SK-N-SH (cell line): Measurements from ENCODE around the gene POC1B. TPM values are rescaled to one million over a fixed set of nuclear protein-coding genes. Genes with fewer than 3 reads are reported as not detected.

Experiments used
- CTCF ChIA-PET: fragments of 300-600, 350-600 bp; formaldehyde crosslinking; extraction: SDS; loops from one replicate; lab custom pipeline; 2021; lab: Yijun Ruan, JAX
- POLR2A ChIA-PET: fragments of 350-600 bp; sonication (Branson Sonifier 250); formaldehyde crosslinking; extraction: SDS; loops from one replicate; lab custom pipeline; 2020; ENCODE audit warnings: antibody characterized with exemption, inconsistent platforms; lab: Yijun Ruan, JAX
- DNase-seq: peaks from one replicate; pipeline ENCODE4 v3.0.0; 2012
- H2AFZ ChIP-seq: fragments of 200-600 bp; sonication (generic); 2 replicates; pipeline ENCODE4 v1.8.1; 2016; ENCODE audit warnings: antibody characterized with exemption, mild to moderate bottlenecking, low read depth
- H3F3A ChIP-seq: fragments of 200-600 bp; sonication (generic); replicated peaks from 2 replicates; pipeline ENCODE3; 2016; ENCODE audit warnings: antibody characterized with exemption, mild to moderate bottlenecking; ENCODE audit not compliant: insufficient read depth
- H3K27ac ChIP-seq, 2 experiments: fragments of 200-500 bp in 1 of 2; fragments of 200-600 bp in 1 of 2; sonication (Bioruptor generic) in 1 of 2; sonication (generic), shearing (Covaris generic) in 1 of 2; 2 replicates each; pipeline versions ENCODE4 v1.5.1 to v1.6.1; 2014 to 2016; ENCODE audit warnings: low read depth in 2 of 2, inconsistent platforms in 1 of 2, low read length in 1 of 2, mild to moderate bottlenecking in 1 of 2, mixed read lengths in 1 of 2
- H3K27me3 ChIP-seq: fragments of 200-600 bp; sonication (generic), shearing (Covaris generic); 2 replicates; pipeline ENCODE4 v1.6.1; 2016; ENCODE audit warnings: mixed run types; ENCODE audit not compliant: insufficient read depth
- H3K36me3 ChIP-seq, 2 experiments: fragments of 200-500 bp in 1 of 2; fragments of 200-600 bp in 1 of 2; sonication (Bioruptor generic) in 1 of 2; sonication (generic) in 1 of 2; replicated peaks in 1 of 2; 2 replicates each; pipeline versions ENCODE3 to v1.5.1; 2014 to 2016; ENCODE audit warnings: low read length in 1 of 2, mild to moderate bottlenecking in 1 of 2; ENCODE audit not compliant: insufficient read depth in 2 of 2, control insufficient read depth in 1 of 2
- H3K4me1 ChIP-seq, 2 experiments: fragments of 200-500 bp in 1 of 2; fragments of 200-600 bp in 1 of 2; sonication (Bioruptor generic) in 1 of 2; sonication (generic), shearing (Covaris generic) in 1 of 2; 2 replicates each; pipeline versions ENCODE4 v1.5.1 to v1.6.1; 2014 to 2016; ENCODE audit warnings: low read depth in 1 of 2, low read length in 1 of 2, mixed run types in 1 of 2; ENCODE audit not compliant: insufficient read depth in 2 of 2, control insufficient read depth in 1 of 2
- H3K4me2 ChIP-seq: fragments of 200-600 bp; sonication (generic), shearing (Covaris generic); 2 replicates; pipeline ENCODE4 v1.6.1; 2017; ENCODE audit warnings: mixed run types
- H3K4me3 ChIP-seq, 2 experiments: fragments of 200-500 bp in 1 of 2; fragments of 200-600 bp in 1 of 2; sonication (Bioruptor generic) in 1 of 2; sonication (generic), shearing (Covaris generic) in 1 of 2; 2 replicates each; pipeline versions ENCODE4 v1.5.1 to v1.8.1; 2014 to 2016; ENCODE audit warnings: low read depth in 2 of 2, inconsistent platforms in 1 of 2, low read length in 1 of 2, mild to moderate bottlenecking in 1 of 2, mixed read lengths in 1 of 2, moderate library complexity in 1 of 2
- H3K79me2 ChIP-seq: fragments of 200-600 bp; sonication (generic); 2 replicates; pipeline ENCODE4 v1.8.1; 2017; ENCODE audit warnings: mild to moderate bottlenecking; ENCODE audit not compliant: insufficient read depth
- H3K9ac ChIP-seq: fragments of 200-600 bp; sonication (generic); 2 replicates; pipeline ENCODE4 v1.6.1; 2017; ENCODE audit warnings: mixed run types
- H3K9me2 ChIP-seq: fragments of 200-600 bp; sonication (generic); 2 replicates; pipeline ENCODE4 v1.6.1; 2017; ENCODE audit warnings: mixed run types
- H3K9me3 ChIP-seq: fragments of 200-600 bp; sonication (generic); 2 replicates; pipeline ENCODE4 v1.6.1; 2017; ENCODE audit warnings: mixed run types, mild to moderate bottlenecking, moderate library complexity
- H4K20me1 ChIP-seq: fragments of 200-600 bp; sonication (generic); 2 replicates; pipeline ENCODE4 v1.6.1; 2017; ENCODE audit warnings: mild to moderate bottlenecking, mixed run types; ENCODE audit not compliant: insufficient read depth
- EZH2phosphoT487 ChIP-seq: fragments of 200-600 bp; sonication (generic); IDR thresholded peaks from 2 replicates; pipeline ENCODE4 v1.6.1; 2017; ENCODE audit warnings: low read depth, mixed run types, mild to moderate bottlenecking, antibody characterized with exemption, moderate library complexity, borderline replicate concordance
- FOSL2 ChIP-seq: IDR thresholded peaks from 2 replicates; pipeline ENCODE4 v1.4.0; 2012; ENCODE audit warnings: low read depth, mild to moderate bottlenecking, moderate library complexity, borderline replicate concordance
- FOXJ3 ChIP-seq: sonication (generic); formaldehyde crosslinking; IDR thresholded peaks from 2 replicates; pipeline ENCODE4 v1.5.1; 2020; ENCODE audit warnings: mild to moderate bottlenecking, missing genetic modification reagents
- FOXM1 ChIP-seq: IDR thresholded peaks from 2 replicates; pipeline ENCODE4 v1.4.0; 2012; ENCODE audit warnings: low read depth, mild to moderate bottlenecking
- GABPA ChIP-seq: IDR thresholded peaks from 2 replicates; pipeline ENCODE4 v1.4.0; 2012; ENCODE audit warnings: low read depth, mild to moderate bottlenecking
- GATA2 ChIP-seq: sonication (generic); formaldehyde crosslinking; IDR thresholded peaks from 2 replicates; pipeline ENCODE4 v1.5.0; 2020; ENCODE audit warnings: mild to moderate bottlenecking, missing genetic modification reagents
- JUND ChIP-seq: IDR thresholded peaks from 2 replicates; pipeline ENCODE4 v1.4.0; 2012
- MAX ChIP-seq: IDR thresholded peaks from 2 replicates; pipeline ENCODE4 v1.4.0; 2012; ENCODE audit warnings: low read depth
- MEF2A ChIP-seq: IDR thresholded peaks from 2 replicates; pipeline ENCODE4 v1.4.0; 2012; ENCODE audit warnings: low read depth, borderline replicate concordance
- MXI1 ChIP-seq: IDR thresholded peaks from 2 replicates; pipeline ENCODE4 v1.6.1; 2012; ENCODE audit warnings: mild to moderate bottlenecking, low read depth, low read length, improper control_type of control experiment
- NFIC ChIP-seq: IDR thresholded peaks from 2 replicates; pipeline ENCODE4 v1.4.0; 2012; ENCODE audit warnings: borderline replicate concordance
- NRF1 ChIP-seq: IDR thresholded peaks from 2 replicates; pipeline ENCODE4 v1.6.1; 2012; ENCODE audit warnings: low read depth, mild to moderate bottlenecking, low read length
- POLR2AphosphoS5 ChIP-seq: IDR thresholded peaks from 2 replicates; pipeline ENCODE4 v1.6.1; 2012; ENCODE audit warnings: low read depth, low read length
- RAD21 ChIP-seq: IDR thresholded peaks from 2 replicates; pipeline ENCODE4 v1.6.1; 2012; ENCODE audit warnings: mild to moderate bottlenecking, low read length
- RXRA ChIP-seq: IDR thresholded peaks from 2 replicates; pipeline ENCODE4 v1.4.0; 2012; ENCODE audit warnings: low read depth, mild to moderate bottlenecking, borderline replicate concordance
- SMC3 ChIP-seq: IDR thresholded peaks from 2 replicates; pipeline ENCODE4 v1.6.1; 2012; ENCODE audit warnings: low read depth, low read length, improper control_type of control experiment
- TCF12 ChIP-seq: IDR thresholded peaks from 2 replicates; pipeline ENCODE4 v1.4.0; 2012
- TEAD4 ChIP-seq: IDR thresholded peaks from 2 replicates; pipeline ENCODE4 v1.4.0; 2012; ENCODE audit warnings: mild to moderate bottlenecking, borderline replicate concordance; ENCODE audit not compliant: insufficient read depth
- USF2 ChIP-seq: fragments of 150-350 bp; IDR thresholded peaks from 2 replicates; pipeline ENCODE4 v1.6.1; 2017; ENCODE audit warnings: antibody characterized with exemption, low read length, low read depth, borderline replicate concordance
- YY1 ChIP-seq: IDR thresholded peaks from 2 replicates; pipeline ENCODE4 v1.4.0; 2012; ENCODE audit warnings: low read depth, mild to moderate bottlenecking
- WGBS: methylation state at CpG from one replicate; pipeline ENCODE4 v1.1.6; 2017; ENCODE audit warnings: low lambda C conversion rate; 5-methylcytosine and 5-hydroxymethylcytosine counted together
- polyA plus RNA-seq, 3 experiments: library from polyadenylated mRNA; depleted of rRNA; stranded (reverse); fragments of >200 nt; gene quantifications; 2 replicates each; pipeline ENCODE4 v1.2.3, GENCODE V29; 2012
- TF ChIP-seq, protein P1 (sequence below): fragments of 200-600 bp; sonication (generic); IDR thresholded peaks from 2 replicates; pipeline ENCODE4 v1.6.1; 2017; ENCODE audit warnings: antibody characterized with exemption, mild to moderate bottlenecking, moderate library complexity
- TF ChIP-seq, protein P2 (sequence below): IDR thresholded peaks from 2 replicates; pipeline ENCODE4; 2012
- TF ChIP-seq, protein P3 (sequence below): IDR thresholded peaks from 2 replicates; pipeline ENCODE4 v1.4.0; 2012; ENCODE audit warnings: low read depth, borderline replicate concordance

POC1B gene
- polyA plus RNA-seq, 1 of the 3 experiments (the other 2 are of a cell fraction) = 4.0 TPM

DNA sequence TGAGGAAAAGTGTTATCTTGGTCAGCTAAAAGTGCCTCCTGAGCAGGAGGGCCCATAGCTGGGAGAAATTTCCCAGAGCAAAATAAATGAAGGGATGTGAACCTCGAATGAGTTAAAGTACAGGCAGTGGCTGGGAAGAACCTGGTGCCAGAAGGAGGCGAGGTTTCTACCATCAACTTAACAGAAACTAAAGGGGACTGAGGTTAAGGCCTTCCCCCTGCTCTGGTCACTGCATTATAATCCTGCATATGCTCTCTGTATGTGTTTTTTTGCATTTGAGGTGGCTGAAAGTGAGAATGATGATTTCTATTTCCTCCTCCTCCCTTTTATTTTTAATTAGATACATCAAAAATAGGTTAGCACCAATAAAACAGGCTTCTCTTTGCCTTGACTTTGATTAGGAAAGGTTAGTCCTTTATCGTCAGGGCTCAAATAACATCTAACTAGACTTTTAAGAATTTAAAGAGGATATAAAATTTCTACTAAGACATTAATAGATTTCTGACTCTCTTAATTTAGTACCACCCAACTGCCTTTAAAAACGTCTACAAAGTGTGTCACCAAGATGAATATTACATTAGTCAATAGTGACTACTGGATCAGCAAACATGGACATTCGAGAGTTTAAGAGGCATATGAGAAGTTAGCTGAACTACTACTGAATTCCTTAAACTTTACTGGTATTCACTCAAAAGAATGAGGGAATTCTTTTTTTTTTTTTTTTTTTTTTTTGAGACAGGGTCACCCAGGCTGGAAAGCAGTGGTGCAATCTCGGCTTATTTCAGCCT, 50.5 kb downstream of the POC1B start:
- ChIA-PET CTCF (interaction anchor here (1.2 kb wide), 1 partner anchor 456 kb away, joined by 5 read pairs; no protein-coding TSS in a partner anchor), POLR2A (no interaction called here)
- Histone ChIP-seq H3K36me3 (no peaks in the 10 kb centered on the region), H3K9ac (no peak overlapping the region), H3K9me2 (no peaks in the 10 kb centered on the region), H3F3A (peaks cover 16% of the 10 kb centered on the region), H3K27ac (no peak overlapping the region), H3K9me3 (no peaks in the 10 kb centered on the region), H3K4me3 (no peak overlapping the region), H3K4me1 (0 out of 4 replicates have a peak, but pooled peaks cover 0 to 5% of the 10 kb centered on the region in 2 experiments), H3K4me2 (no peak overlapping the region), H4K20me1 (no peaks in the 10 kb centered on the region), H3K27me3 (no peaks in the 10 kb centered on the region), H2AFZ (no peak overlapping the region), H3K79me2 (no peaks in the 10 kb centered on the region)
- 70% methylated on average over 6 of the region's 6 CpGs for WGBS
- no peak for TF ChIP-seq RXRA
- no peak for TF ChIP-seq GABPA
- TF ChIP-seq YY1 = no peak
- no peak for TF ChIP-seq FOXJ3 (CRISPR knock-in tag)
- TF ChIP-seq MAX = no peak
- no peak for TF ChIP-seq RAD21
- TF ChIP-seq NFIC = no peak
- no peak for TF ChIP-seq MEF2A
- TF ChIP-seq MXI1 = no peak
- TF ChIP-seq NRF1 = no peak
- no peak for TF ChIP-seq TEAD4
- no peak for TF ChIP-seq USF2
- no peak for TF ChIP-seq SMC3
- no peak for TF ChIP-seq POLR2AphosphoS5
- TF ChIP-seq FOSL2 = no peak
- no peak for TF ChIP-seq JUND
- DNase-seq = no peak

DNA sequence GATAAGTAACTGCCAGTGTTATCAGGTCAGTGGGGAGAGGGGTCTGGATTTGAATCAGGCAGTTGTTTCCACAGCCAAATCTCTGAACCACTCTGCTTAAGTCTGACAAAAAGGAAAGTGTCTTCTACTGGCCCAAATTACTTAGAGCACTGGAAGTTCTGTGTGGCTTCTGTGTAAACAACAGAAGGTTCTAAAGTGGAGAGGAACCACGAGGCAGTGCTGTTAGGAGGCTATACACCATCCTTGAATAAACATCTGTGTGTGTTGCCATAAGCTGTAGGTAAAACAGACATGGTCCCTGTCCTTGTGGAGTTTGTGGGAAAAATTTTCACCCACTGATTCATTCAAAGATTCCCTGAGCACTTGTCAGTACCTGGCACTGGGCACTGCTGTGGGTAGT, 51.2 kb downstream of the POC1B start:
- DNase-seq = no peak
- 82% methylated on average over 1 of the region's 1 CpG for WGBS
- H3K9me3 ChIP-seq = no peaks in the 10 kb centered on the region
- POLR2A ChIA-PET = no interaction called here
- H3K79me2 ChIP-seq = no peaks in the 10 kb centered on the region
- no peak overlapping the region for H2AFZ ChIP-seq
- H3K9me2 ChIP-seq = no peaks in the 10 kb centered on the region
- no peaks in the 10 kb centered on the region for H3K27me3 ChIP-seq
- no peaks in the 10 kb centered on the region for H4K20me1 ChIP-seq
- CTCF ChIA-PET = interaction anchor here (1.2 kb wide), 1 partner anchor 455 kb away, joined by 5 read pairs; no protein-coding TSS in a partner anchor
- H3K4me3 ChIP-seq = no peak overlapping the region
- H3K36me3 ChIP-seq = no peaks in the 10 kb centered on the region
- no peak overlapping the region for H3K27ac ChIP-seq
- 0 out of 4 replicates have a peak, but pooled peaks cover 0 to 5% of the 10 kb centered on the region in 2 experiments for H3K4me1 ChIP-seq
- H3F3A ChIP-seq = peaks cover 16% of the 10 kb centered on the region
- H3K4me2 ChIP-seq = no peak overlapping the region
- no peak overlapping the region for H3K9ac ChIP-seq
- TF ChIP-seq RXRA (no peak), FOXM1 (no peak), GABPA (no peak), FOSL2 (no peak), YY1 (no peak), USF2 (no peak), GATA2 (no peak), EZH2phosphoT487 (no peak), POLR2AphosphoS5 (no peak), TCF12 (no peak)
- TF ChIP-seq, protein P1, sequence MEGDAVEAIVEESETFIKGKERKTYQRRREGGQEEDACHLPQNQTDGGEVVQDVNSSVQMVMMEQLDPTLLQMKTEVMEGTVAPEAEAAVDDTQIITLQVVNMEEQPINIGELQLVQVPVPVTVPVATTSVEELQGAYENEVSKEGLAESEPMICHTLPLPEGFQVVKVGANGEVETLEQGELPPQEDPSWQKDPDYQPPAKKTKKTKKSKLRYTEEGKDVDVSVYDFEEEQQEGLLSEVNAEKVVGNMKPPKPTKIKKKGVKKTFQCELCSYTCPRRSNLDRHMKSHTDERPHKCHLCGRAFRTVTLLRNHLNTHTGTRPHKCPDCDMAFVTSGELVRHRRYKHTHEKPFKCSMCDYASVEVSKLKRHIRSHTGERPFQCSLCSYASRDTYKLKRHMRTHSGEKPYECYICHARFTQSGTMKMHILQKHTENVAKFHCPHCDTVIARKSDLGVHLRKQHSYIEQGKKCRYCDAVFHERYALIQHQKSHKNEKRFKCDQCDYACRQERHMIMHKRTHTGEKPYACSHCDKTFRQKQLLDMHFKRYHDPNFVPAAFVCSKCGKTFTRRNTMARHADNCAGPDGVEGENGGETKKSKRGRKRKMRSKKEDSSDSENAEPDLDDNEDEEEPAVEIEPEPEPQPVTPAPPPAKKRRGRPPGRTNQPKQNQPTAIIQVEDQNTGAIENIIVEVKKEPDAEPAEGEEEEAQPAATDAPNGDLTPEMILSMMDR = no peak
- TF ChIP-seq, protein P2, sequence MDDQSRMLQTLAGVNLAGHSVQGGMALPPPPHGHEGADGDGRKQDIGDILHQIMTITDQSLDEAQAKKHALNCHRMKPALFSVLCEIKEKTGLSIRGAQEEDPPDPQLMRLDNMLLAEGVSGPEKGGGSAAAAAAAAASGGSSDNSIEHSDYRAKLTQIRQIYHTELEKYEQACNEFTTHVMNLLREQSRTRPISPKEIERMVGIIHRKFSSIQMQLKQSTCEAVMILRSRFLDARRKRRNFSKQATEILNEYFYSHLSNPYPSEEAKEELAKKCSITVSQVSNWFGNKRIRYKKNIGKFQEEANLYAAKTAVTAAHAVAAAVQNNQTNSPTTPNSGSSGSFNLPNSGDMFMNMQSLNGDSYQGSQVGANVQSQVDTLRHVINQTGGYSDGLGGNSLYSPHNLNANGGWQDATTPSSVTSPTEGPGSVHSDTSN = no peak
- TF ChIP-seq, protein P3, sequence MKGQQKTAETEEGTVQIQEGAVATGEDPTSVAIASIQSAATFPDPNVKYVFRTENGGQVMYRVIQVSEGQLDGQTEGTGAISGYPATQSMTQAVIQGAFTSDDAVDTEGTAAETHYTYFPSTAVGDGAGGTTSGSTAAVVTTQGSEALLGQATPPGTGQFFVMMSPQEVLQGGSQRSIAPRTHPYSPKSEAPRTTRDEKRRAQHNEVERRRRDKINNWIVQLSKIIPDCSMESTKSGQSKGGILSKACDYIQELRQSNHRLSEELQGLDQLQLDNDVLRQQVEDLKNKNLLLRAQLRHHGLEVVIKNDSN = no peak
